GM18873 (cell line): ENCODE data around the gene KLHL33.
A peak's percentile ranks its signal among the peaks of the same experiment; 100 is the strongest.

Experiments
- ATAC-seq: cut with Tn5 transposase; IDR thresholded peaks from one replicate; pipeline ENCODE4 v1.9.1; 2021; ENCODE audit warnings: mild to moderate bottlenecking, moderate library complexity, moderate number of reproducible peaks; ENCODE audit not compliant: unreplicated experiment, low FRiP score

Gene KLHL33

GRCh38 chr14:20417250-20418186 is 18.4 kb downstream of the KLHL33 start:
- ATAC-seq: no peak

- no peak for ATAC-seq
Observed at GRCh38 chr14:20416223-20416622, 19.7 kb downstream of the KLHL33 start.

- ATAC-seq: peak; percentile 53
Observed at GRCh38 chr14:20415782-20416206, 20.2 kb downstream of the KLHL33 start.

- no peak for ATAC-seq
Observed at GRCh38 chr14:20413744-20414082, 22.3 kb downstream of the KLHL33 start.

GRCh38 chr14:20412876-20413743 is 22.9 kb downstream of the KLHL33 start, which contains the start of gene TEP1:
Gene TEP1, minus strand, starts transcription at chr14:20413501. Its CDS starts 5,062 bp downstream, at chr14:20408439.
- ATAC-seq: peak; percentile 50

GRCh38 chr14:20412411-20412810 is 23.6 kb downstream of the KLHL33 start:
- peak; percentile 58 for ATAC-seq

GRCh38 chr14:20409226-20409625 is 26.7 kb downstream of the KLHL33 start:
- no peak for ATAC-seq

GRCh38 chr14:20403521-20403920 is 32.4 kb downstream of the KLHL33 start:
- ATAC-seq: no peak

- ATAC-seq: no peak
Observed at GRCh38 chr14:20400965-20401593, 34.9 kb downstream of the KLHL33 start.

- ATAC-seq: no peak
Observed at GRCh38 chr14:20400589-20400964, 35.4 kb downstream of the KLHL33 start.

GRCh38 chr14:20397511-20397910 is 38.5 kb downstream of the KLHL33 start:
- ATAC-seq: no peak

GRCh38 chr14:20391505-20391904 is 44.5 kb downstream of the KLHL33 start:
- no peak for ATAC-seq

GRCh38 chr14:20388159-20388558 is 47.8 kb downstream of the KLHL33 start:
- no peak for ATAC-seq

- no peak for ATAC-seq
Observed at GRCh38 chr14:20387576-20387975, 48.4 kb downstream of the KLHL33 start.

- no peak for ATAC-seq
Observed at GRCh38 chr14:20386276-20386855, 49.6 kb downstream of the KLHL33 start.

- no peak for ATAC-seq
Observed at GRCh38 chr14:20384886-20385285, 51.1 kb downstream of the KLHL33 start.

GRCh38 chr14:20384321-20384720 is 51.6 kb downstream of the KLHL33 start:
- ATAC-seq: no peak

- no peak for ATAC-seq
Observed at GRCh38 chr14:20383636-20384035, 52.3 kb downstream of the KLHL33 start.

- ATAC-seq: no peak
Observed at GRCh38 chr14:20383032-20383431, 52.9 kb downstream of the KLHL33 start.

GRCh38 chr14:20382526-20382925 is 53.4 kb downstream of the KLHL33 start:
- no peak for ATAC-seq
